A673 (cell line): ENCODE results near the gene SMIM45.

Experiments
- BruUV-seq: library from RNA; stranded (reverse); fragments of 400-500 nt; replicated peaks from 2 replicates; lab custom pipeline; 2021; lab: Mats Ljungman, UMichigan
- CTCF ChIA-PET: fragments of 300-600 bp; sonication (Branson Sonifier 250); formaldehyde crosslinking; loops from one replicate; lab custom pipeline; 2022; ENCODE audit warnings: antibody characterized with exemption; lab: Charles Lee
- POLR2A ChIA-PET: fragments of 300-600 bp; sonication (Branson Sonifier 250); formaldehyde crosslinking; loops from one replicate; lab custom pipeline; 2022; ENCODE audit warnings: antibody characterized with exemption; ENCODE audit not compliant: low non-redundant PET; lab: Charles Lee
- DNase-seq: peaks from one replicate; pipeline ENCODE4 v3.0.0-alpha.2; 2015; ENCODE audit warnings: low spot score
- H3K27ac ChIP-seq: fragments of 200-600 bp; sonication (generic); 2 replicates; pipeline ENCODE4 v1.5.1; 2016; ENCODE audit warnings: mixed run types, low read depth, mild to moderate bottlenecking, mixed read lengths, antibody characterized with exemption, low read length; ENCODE audit not compliant: poor library complexity, severe bottlenecking
- H3K27me3 ChIP-seq: fragments of 200-600 bp; sonication (generic); replicated peaks from 2 replicates; pipeline ENCODE4 v1.6.1; 2017; ENCODE audit warnings: mixed run types, low read depth, mild to moderate bottlenecking, mixed read lengths, antibody characterized with exemption, low read length; ENCODE audit not compliant: insufficient read depth, poor library complexity
- H3K36me3 ChIP-seq: fragments of 200-600 bp; sonication (generic); 2 replicates; pipeline ENCODE4 v1.6.1; 2016; ENCODE audit warnings: mixed run types, mild to moderate bottlenecking, mixed read lengths, antibody characterized with exemption, low read length; ENCODE audit not compliant: insufficient read depth, poor library complexity, severe bottlenecking
- H3K4me1 ChIP-seq: fragments of 200-600 bp; sonication (generic); 2 replicates; pipeline ENCODE4 v1.6.1; 2017; ENCODE audit warnings: mixed run types, mild to moderate bottlenecking, mixed read lengths, antibody characterized with exemption, low read length; ENCODE audit not compliant: insufficient read depth, poor library complexity, severe bottlenecking
- H3K4me3 ChIP-seq: fragments of 200-600 bp; sonication (generic); 2 replicates; pipeline ENCODE4 v1.5.1; 2016; ENCODE audit warnings: low read depth, mixed run types, mild to moderate bottlenecking, mixed read lengths, low read length; ENCODE audit not compliant: poor library complexity, severe bottlenecking
- H3K9me3 ChIP-seq: fragments of 200-600 bp; sonication (generic); 2 replicates; pipeline ENCODE4 v1.6.1; 2016; ENCODE audit warnings: mixed run types, low read depth, mild to moderate bottlenecking, mixed read lengths, antibody characterized with exemption, low read length; ENCODE audit not compliant: poor library complexity, severe bottlenecking
- CTCF ChIP-seq: fragments of 300-800, 200-600 bp; sonication (generic); conservative IDR thresholded peaks from 2 replicates; pipeline ENCODE4 v1.5.1; 2017; ENCODE audit warnings: low read depth, mild to moderate bottlenecking, antibody characterized with exemption, low read length, moderate library complexity, mixed read lengths
- EZH2 ChIP-seq: fragments of 200-600 bp; sonication (generic); IDR thresholded peaks from 2 replicates; pipeline ENCODE4 v1.6.1; 2017; ENCODE audit warnings: borderline replicate concordance, low read depth, mild to moderate bottlenecking, mixed read lengths, antibody characterized with exemption, low read length; ENCODE audit not compliant: poor library complexity, severe bottlenecking
- intact Hi-C: fragments of 100-400 bp; cut with micrococcal nuclease; formaldehyde crosslinking; loops from one replicate; pipeline ENCODE4 v1.10.0; 2022; ENCODE audit not compliant: unreplicated experiment

Gene SMIM45

GRCh38 chr22:41963453-41964111 lies 11.6 kb downstream of the SMIM45 start:
- no peak overlapping the region for H3K27ac ChIP-seq
- POLR2A ChIA-PET: no interaction called here
- CTCF ChIA-PET: no interaction called here

GRCh38 chr22:41964112-41964491 lies 12.2 kb downstream of the SMIM45 start:
- TF ChIP-seq EZH2 (no peak), CTCF (no peak)
- POLR2A ChIA-PET: no interaction called here
- no TSS peak for BruUV-seq
- intact Hi-C loops: no loop called here
- Histone ChIP-seq H3K36me3 (no peaks in the 10 kb centered on the region), H3K27me3 (no peaks in the 10 kb centered on the region), H3K9me3 (no peaks in the 10 kb centered on the region), H3K4me1 (peaks cover 19% of the 10 kb centered on the region), H3K27ac (no peak overlapping the region), H3K4me3 (no peak overlapping the region)
- CTCF ChIA-PET: interaction anchor here (0.5 kb wide), 1 partner anchor 21 kb away, joined by 3 read pairs; no protein-coding TSS in a partner anchor
- no peak for DNase-seq

More at GRCh38 chr22:41963453-41964111, 11.6 kb downstream of the SMIM45 start:
- H3K36me3 ChIP-seq: no peaks in the 10 kb centered on the region
- no peaks in the 10 kb centered on the region for H3K27me3 ChIP-seq
- intact Hi-C loops: no loop called here
- no TSS peak for BruUV-seq
- TF ChIP-seq CTCF (no peak), EZH2 (no peak)
- H3K9me3 ChIP-seq: no peaks in the 10 kb centered on the region
- DNase-seq: no peak
- peaks cover 14% of the 10 kb centered on the region for H3K4me1 ChIP-seq
- no peak overlapping the region for H3K4me3 ChIP-seq

GRCh38 chr22:41966225-41966606 lies 14.3 kb downstream of the SMIM45 start:
- H3K27me3 ChIP-seq: no peaks in the 10 kb centered on the region
- no peaks in the 10 kb centered on the region for H3K9me3 ChIP-seq
- CTCF ChIA-PET: interaction anchor here (0.6 kb wide), 1 partner anchor 147 kb away, joined by 10 read pairs; no protein-coding TSS in a partner anchor
- no peak overlapping the region for H3K4me3 ChIP-seq
- BruUV-seq: no TSS peak
- H3K36me3 ChIP-seq: no peaks in the 10 kb centered on the region
- intact Hi-C loops: loop anchor here (2.0 to 5.0 kb wide), 2 partner anchors 147 to 471 kb away; no protein-coding TSS in a partner anchor
- no peak for DNase-seq
- peaks cover 12% of the 10 kb centered on the region for H3K4me1 ChIP-seq
- H3K27ac ChIP-seq: no peak overlapping the region
- POLR2A ChIA-PET: no interaction called here
- no peak for TF ChIP-seq CTCF
- TF ChIP-seq EZH2: no peak
